Lung (tissue), 16 donors: Measurements from ENCODE around the gene MESP1. TPM values are rescaled to one million over a fixed set of nuclear protein-coding genes. Genes with fewer than 3 reads are reported as not detected.

Experiments used
- ATAC-seq: fragments of 200-7000 bp; cut with Tn5 transposase; one replicate; pipeline ENCODE4 v1.9.1; 2020; ENCODE audit warnings: moderate number of reproducible peaks; ENCODE audit not compliant: insufficient read depth, low FRiP score
- DNase-seq, 3 donors: peaks; one replicate each; pipeline ENCODE4 v3.0.0-alpha.2; 2013 to 2017
- H3K27ac ChIP-seq, 2 donors: one replicate each; pipeline ENCODE4 v1.5.1; 2013; ENCODE audit warnings: mild to moderate bottlenecking in 2 of 2, moderate library complexity in 2 of 2, control low read depth in 1 of 2, inconsistent platforms in 1 of 2, low read depth in 1 of 2, low read length in 1 of 2
- H3K27me3 ChIP-seq, 3 donors: one replicate each; pipeline ENCODE4 v1.5.1; 2013; ENCODE audit warnings: low read length in 2 of 3; ENCODE audit not compliant: control insufficient read depth in 3 of 3, insufficient read depth in 3 of 3
- H3K36me3 ChIP-seq, 4 donors: one replicate each; pipeline ENCODE4 v1.5.1; 2013; ENCODE audit warnings: low read length in 4 of 4, mild to moderate bottlenecking in 1 of 4, moderate library complexity in 1 of 4; ENCODE audit not compliant: control insufficient read depth in 4 of 4, insufficient read depth in 4 of 4
- H3K4me1 ChIP-seq, 5 donors: one replicate each; pipeline ENCODE4 v1.5.1; 2013; ENCODE audit warnings: low read length in 5 of 5, mild to moderate bottlenecking in 2 of 5, moderate library complexity in 1 of 5; ENCODE audit not compliant: control insufficient read depth in 5 of 5, insufficient read depth in 5 of 5
- H3K4me3 ChIP-seq: one replicate; pipeline ENCODE4 v1.5.1; 2013; ENCODE audit warnings: mild to moderate bottlenecking, control low read depth, moderate library complexity
- H3K9ac ChIP-seq, 2 donors: one replicate each; pipeline ENCODE4 v1.5.1; 2013; ENCODE audit warnings: low read length in 2 of 2, control low read depth in 1 of 2; ENCODE audit not compliant: insufficient read depth in 1 of 2
- H3K9me3 ChIP-seq, 4 donors: one replicate each; pipeline ENCODE4 v1.5.1; 2013; ENCODE audit warnings: low read length in 3 of 4, mild to moderate bottlenecking in 1 of 4, moderate library complexity in 1 of 4; ENCODE audit not compliant: control insufficient read depth in 4 of 4, insufficient read depth in 3 of 4
- CTCF ChIP-seq: IDR thresholded peaks from 2 replicates; pipeline ENCODE4 v1.5.1; 2012; ENCODE audit warnings: mild to moderate bottlenecking; ENCODE audit errors: control extremely low read depth, extremely low read depth
- WGBS, 2 donors: extraction: QIAGEN DNeasy Blood & Tissue Kit; methylation state at CpG; one replicate each; pipeline ENCODE4 v1.1.7; 2013; 5-methylcytosine and 5-hydroxymethylcytosine counted together
- long read RNA-seq, 5 donors: transcript quantifications; one replicate each; lab custom pipeline, GENCODE V29; 2026
- polyA plus RNA-seq, 2 donors: library from polyadenylated mRNA; stranded (reverse); fragments of 200-250 nt; gene quantifications; one replicate each; pipeline ENCODE4 v1.2.1, GENCODE V29; 2013
- total RNA-seq, 2 donors: library from RNA; depleted of rRNA in 1 of 2; stranded (reverse); fragments of >200 nt in 1 of 2; gene quantifications; one replicate each; pipeline ENCODE4 v1.2.1, GENCODE V29; 2014 to 2021
- donor health status: control.
- donor health status: control.
- donor health status: Bipolar disorder and iron deficiency.
- donor health status: healthy.
- donor health status: DM: yes; HTN: yes; CAD: no.

MESP1 gene
- 1 to 10 TPM in 1 of 2 donors, under 1 TPM in 1; 0.37 to 3.1 TPM for total RNA-seq
- 1 to 10 TPM; 1.5 to 3.2 TPM for polyA plus RNA-seq
- long read RNA-seq, donor 1, result 0 reads
- long read RNA-seq, donor 2, result 0 reads
- long read RNA-seq, donor 3, result 0 reads
- long read RNA-seq, donor 4, result 0 reads
- long read RNA-seq, donor 5, partial matches to known transcripts, result 0 of 1 reads
- long read RNA-seq, donor 5, other reads (novel, unspliced or antisense), result 0 of 1 reads

DNA sequence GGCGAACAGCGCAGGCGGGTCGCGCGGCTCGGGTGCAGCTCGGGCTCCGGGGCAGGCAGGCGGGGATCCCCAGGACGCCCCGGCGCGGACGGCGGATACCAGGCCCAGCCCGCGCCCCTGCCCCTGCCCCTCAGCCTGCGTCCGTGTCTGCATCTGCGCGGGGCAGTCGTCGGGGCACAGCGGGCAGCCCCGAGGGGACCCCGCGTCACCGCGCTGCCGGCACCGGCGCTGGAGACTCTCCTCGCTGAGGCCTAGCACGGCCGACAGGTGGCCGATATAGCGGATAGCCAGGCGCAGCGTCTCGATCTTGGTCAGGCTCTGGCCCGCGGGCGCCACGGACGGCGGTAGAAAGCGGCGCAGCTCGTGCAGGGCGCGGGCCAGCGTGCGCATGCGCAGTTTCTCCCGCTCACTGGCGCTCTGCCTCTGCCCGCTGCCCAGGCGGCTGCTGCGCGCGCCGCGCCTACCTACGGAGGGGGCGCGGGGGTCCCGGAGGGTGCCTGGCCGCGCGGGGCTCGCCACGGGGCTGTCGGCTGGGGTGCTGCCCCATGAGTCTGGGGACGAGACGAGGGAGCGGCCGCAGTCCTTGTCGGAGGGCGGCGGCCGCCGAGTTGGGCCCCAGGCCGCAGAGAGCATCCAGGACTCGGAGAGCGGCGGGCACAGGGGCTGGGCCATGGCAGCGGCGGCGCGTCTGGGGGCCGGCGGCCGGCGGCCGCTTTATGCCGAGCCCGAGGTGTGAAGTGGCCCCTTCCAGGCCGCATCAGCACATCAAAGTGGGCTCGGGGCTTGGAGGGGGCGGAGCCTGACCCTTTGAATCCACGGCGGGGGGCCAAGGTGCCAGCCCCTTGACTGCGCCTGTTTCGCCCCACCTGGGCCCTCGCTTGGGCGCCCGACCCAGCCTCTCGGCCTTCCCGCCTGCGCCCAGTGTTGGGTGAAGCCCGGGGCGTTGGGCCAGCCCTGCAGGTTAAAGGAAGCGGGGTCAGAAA, at the start of gene MESP1:
Gene MESP1 (minus strand): TSS at position 690 of the 983 bp plus-strand sequence. CDS start 18 bp downstream, at position 672.
- Histone ChIP-seq H3K27me3 (peaks cover 0 to 44% (median 35%) of the 10 kb centered on the region in 3 donors), H3K36me3 (no peaks in the 10 kb centered on the region), H3K27ac (peak within 1 kb of the TSS; percentile 18 to 22), H3K9ac (no peak within 1 kb of the TSS), H3K4me3 (peak within 1 kb of the TSS; percentile 69), H3K9me3 (peaks cover 0 to 2% (median 0%) of the 10 kb centered on the region in 4 donors), H3K4me1 (peaks cover 0 to 13% (median 0%) of the 10 kb centered on the region in 5 donors)
- ATAC-seq (peak; percentile 96), DNase-seq (peak; percentile 92 to 95 (median 94))
- 2 to 3% methylated on average over 99 to 114 of the region's 114 CpGs for WGBS, 2 donors
- peak; percentile 67 for TF ChIP-seq CTCF

DNA sequence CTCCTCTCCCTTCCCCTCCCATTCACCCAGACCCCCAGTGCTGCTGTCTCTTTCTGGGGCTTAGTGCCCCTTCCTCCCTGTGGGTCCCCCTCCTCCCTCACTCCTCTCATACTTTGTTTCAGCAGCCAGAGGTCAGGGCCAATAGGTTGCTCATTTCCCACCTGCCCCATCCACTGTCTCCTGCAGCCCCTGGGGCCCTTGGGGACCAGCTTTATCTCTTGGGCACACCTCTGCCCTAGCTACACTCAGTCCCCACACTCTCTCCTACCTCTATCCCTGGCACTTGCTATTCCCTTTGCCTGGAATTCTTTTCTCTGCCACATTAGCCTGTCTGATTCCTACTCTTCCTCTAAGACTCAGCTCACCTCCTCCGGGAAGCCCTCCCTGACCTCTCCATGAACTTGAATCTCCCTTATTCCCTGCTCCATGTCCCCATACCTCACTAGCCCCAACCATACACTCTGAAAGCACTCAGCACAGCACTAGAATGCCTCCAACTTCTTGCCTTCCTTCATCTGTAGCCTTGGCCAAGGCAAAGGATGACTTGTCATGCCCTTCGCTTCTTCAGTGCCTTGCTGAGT, 49.0 kb upstream of the MESP1 start:
- H3K9me3 ChIP-seq, result no peaks in the 10 kb centered on the region
- H3K36me3 ChIP-seq, result peaks cover 0 to 5% (median 0%) of the 10 kb centered on the region in 4 donors
- no peak for TF ChIP-seq CTCF
- no peaks in the 10 kb centered on the region for H3K27me3 ChIP-seq
- 93 to 94% methylated on average over 2 of the region's 2 CpGs for WGBS, 2 donors
- H3K9ac ChIP-seq, result no peak overlapping the region
- H3K27ac ChIP-seq, result no peak overlapping the region
- DNase-seq (no peak), ATAC-seq (no peak)
- no peak overlapping the region for H3K4me3 ChIP-seq
- peaks cover 0 to 3% (median 0%) of the 10 kb centered on the region in 5 donors for H3K4me1 ChIP-seq

DNA sequence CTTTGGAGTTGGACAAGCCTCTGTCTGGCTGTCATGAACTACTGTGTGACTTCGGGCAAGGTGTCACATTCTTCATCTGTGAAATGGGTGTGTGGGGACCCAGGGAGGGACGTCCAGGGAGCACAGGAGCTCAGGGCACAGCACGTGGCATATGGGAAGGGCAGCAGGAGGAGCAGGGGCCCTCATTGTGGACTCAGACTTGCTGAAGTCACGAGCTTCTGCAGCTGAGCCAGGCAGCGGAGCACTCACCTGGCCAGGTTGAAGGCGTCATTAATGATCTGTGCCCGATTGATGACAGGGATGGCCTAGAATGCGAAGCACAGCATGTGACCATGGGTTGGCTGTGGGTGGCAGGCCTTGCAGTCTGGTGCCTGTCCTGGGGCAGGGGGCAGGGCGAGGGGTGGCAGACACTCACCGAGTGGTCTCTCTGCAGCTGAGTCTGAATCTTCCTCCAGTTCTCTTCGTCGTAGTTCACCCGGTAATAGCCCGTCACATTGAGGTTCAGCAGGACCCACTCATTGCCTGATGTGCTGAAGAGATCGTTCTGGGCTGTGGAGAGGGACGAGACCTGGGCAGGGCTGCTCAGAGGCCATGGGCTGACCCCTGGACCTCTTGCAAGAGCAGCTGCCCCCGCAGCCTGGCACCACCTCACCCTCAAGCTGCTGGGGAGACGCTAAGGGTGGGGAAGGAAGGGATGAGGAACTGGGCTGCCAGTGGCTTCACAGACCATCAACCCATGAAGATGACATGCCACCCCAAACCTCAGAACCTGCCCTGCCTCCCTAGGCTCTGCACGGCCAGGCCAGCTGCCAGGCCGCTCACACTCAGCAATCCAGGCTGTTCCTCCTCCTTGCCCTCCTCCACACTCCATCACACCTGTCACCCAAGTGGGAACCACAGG, 48.2 kb upstream of the MESP1 start:
- no peaks in the 10 kb centered on the region for H3K9me3 ChIP-seq
- ATAC-seq (no peak), DNase-seq (no peak)
- no peak overlapping the region for H3K27ac ChIP-seq
- no peaks in the 10 kb centered on the region for H3K27me3 ChIP-seq
- TF ChIP-seq CTCF, result no peak
- H3K4me1 ChIP-seq, result peaks cover 0 to 7% (median 0%) of the 10 kb centered on the region in 5 donors
- whole genome bisulfite sequencing, 2 donors, result 84 to 87% methylated on average over 20 of the region's 20 CpGs
- H3K4me3 ChIP-seq, result no peak overlapping the region
- peaks cover 0 to 4% (median 0%) of the 10 kb centered on the region in 4 donors for H3K36me3 ChIP-seq
- H3K9ac ChIP-seq, result no peak overlapping the region
